Small intestine (tissue), 7 donors: ENCODE measurements around the gene KIDINS220. TPM values are rescaled to one million over a fixed set of nuclear protein-coding genes. Genes with fewer than 3 reads are reported as not detected.

ENCODE experiments used
- DNase-seq, 2 donors: peaks; one replicate each; pipeline versions ENCODE4 v3.0.0 to v3.0.0-alpha.2; 2013
- FAIRE-seq: peaks from 2 replicates; lab custom pipeline; 2012; peaks lifted over from hg19 to GRCh38; lab: Jason Lieb, UNC
- H3K27ac ChIP-seq, 3 donors: one replicate each; pipeline ENCODE4 v1.5.1; 2013; ENCODE audit warnings: low read length in 2 of 3, mild to moderate bottlenecking in 2 of 3, control low read depth in 1 of 3, inconsistent platforms in 1 of 3, low read depth in 1 of 3, moderate library complexity in 1 of 3
- H3K27me3 ChIP-seq, 3 donors: one replicate each; pipeline ENCODE4 v1.6.1; 2013; ENCODE audit warnings: low read length in 3 of 3, inconsistent platforms in 1 of 3; ENCODE audit not compliant: control insufficient read depth in 3 of 3, insufficient read depth in 3 of 3
- H3K36me3 ChIP-seq, 3 donors: one replicate each; pipeline ENCODE4 v1.6.1; 2013; ENCODE audit warnings: low read length in 3 of 3, inconsistent platforms in 1 of 3, low read depth in 1 of 3, mild to moderate bottlenecking in 1 of 3, moderate library complexity in 1 of 3; ENCODE audit not compliant: control insufficient read depth in 3 of 3, insufficient read depth in 2 of 3
- H3K4me1 ChIP-seq, 3 donors: one replicate each; pipeline ENCODE4 v1.6.1; 2013; ENCODE audit warnings: low read length in 2 of 3, inconsistent platforms in 1 of 3, low read depth in 1 of 3, mild to moderate bottlenecking in 1 of 3, moderate library complexity in 1 of 3; ENCODE audit not compliant: control insufficient read depth in 3 of 3, insufficient read depth in 2 of 3
- H3K4me3 ChIP-seq, 3 donors: one replicate each; pipeline ENCODE4 v1.5.1; 2013; ENCODE audit warnings: low read length in 3 of 3, control low read depth in 1 of 3, inconsistent platforms in 1 of 3, low read depth in 1 of 3, mild to moderate bottlenecking in 1 of 3, moderate library complexity in 1 of 3
- H3K9me3 ChIP-seq, 2 donors: one replicate each; pipeline ENCODE4 v1.6.1; 2013; ENCODE audit warnings: low read depth in 1 of 2, low read length in 1 of 2; ENCODE audit not compliant: control insufficient read depth in 2 of 2, insufficient read depth in 1 of 2
- WGBS, 3 donors: extraction: QIAGEN DNeasy Blood & Tissue Kit; methylation state at CpG; one replicate each; pipeline ENCODE4 v1.1.7; 2013; 5-methylcytosine and 5-hydroxymethylcytosine counted together
- polyA plus RNA-seq, 4 donors: library from polyadenylated mRNA; stranded (reverse) in 3 of 4; unstranded in 1 of 4; fragments of 200-250 nt in 3 of 4; fragments of 120-200 nt in 1 of 4; gene quantifications; one replicate each; pipeline versions ENCODE4 v1.2.1 to v1.2.3, GENCODE V29; 2013
- donor health status: healthy with polysubstance abuse.
- donor health status: control.
- donor health status: control.
- donor health status: Bipolar disorder and iron deficiency.
- donor health status: healthy.

KIDINS220 gene
- polyA plus RNA-seq, 4 donors: 4.6 to 41.1 (median 11.1) TPM

DNA sequence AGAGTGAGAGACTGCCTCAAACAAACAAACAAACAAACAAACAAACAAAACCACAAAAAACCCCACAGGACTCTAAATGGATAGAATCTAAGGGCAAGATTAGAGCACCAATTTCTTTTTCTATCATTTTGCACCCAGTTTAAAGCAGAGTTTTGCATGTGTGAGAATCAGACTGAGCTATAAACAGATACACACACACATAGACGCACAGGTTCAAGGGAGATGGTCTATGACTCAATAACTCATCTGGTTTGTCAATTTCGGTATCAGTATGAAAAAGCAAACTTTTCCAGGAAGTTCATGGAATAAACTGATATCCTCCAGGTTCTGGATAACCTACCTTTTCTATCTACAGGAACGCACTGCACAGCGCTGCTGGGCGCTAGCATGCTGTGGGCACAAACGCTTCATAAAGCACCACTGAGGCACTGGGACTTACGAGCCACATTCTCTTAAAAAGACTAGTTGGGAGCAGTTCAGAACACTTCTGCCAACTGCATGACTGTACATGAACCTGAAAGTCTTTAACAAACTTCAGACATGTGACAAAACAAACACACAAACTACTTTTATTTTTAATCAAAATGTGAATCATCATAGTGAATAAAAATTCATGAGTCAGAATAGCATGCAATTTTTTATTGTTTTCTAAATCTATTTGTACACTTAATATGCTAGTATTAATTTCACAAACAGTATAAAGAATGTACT, 109.0 kb downstream of the KIDINS220 start:
- 94 to 97% (median 96%) methylated on average over 7 of the region's 7 CpGs for WGBS, 3 donors
- Histone ChIP-seq H3K4me3 (no peak overlapping the region), H3K27me3 (no peaks in the 10 kb centered on the region), H3K36me3 (peaks cover 13 to 41% (median 14%) of the 10 kb centered on the region in 3 donors), H3K9me3 (no peaks in the 10 kb centered on the region), H3K27ac (no peak overlapping the region), H3K4me1 (no peaks in the 10 kb centered on the region)
- DNase-seq (no peak), FAIRE-seq (no peak)

DNA sequence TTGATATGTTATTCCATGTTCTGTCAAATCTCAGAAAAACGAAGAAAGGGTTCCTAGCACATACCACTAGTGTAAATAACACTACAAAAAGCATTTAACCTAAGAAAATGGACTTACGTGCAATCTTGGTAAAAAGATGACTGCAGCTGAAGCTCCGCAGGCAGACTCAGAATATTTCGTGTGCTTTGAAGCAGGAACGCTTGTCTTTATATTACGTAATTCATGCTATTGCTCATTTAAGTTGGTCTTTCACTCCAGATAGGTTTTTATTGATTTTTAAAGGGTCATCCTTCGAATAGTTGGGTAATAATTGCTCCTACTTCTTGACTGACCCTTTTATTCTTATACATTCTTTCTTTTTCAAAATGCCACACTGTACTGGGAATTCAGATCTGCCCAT, 111.6 kb downstream of the KIDINS220 start:
- no peak for FAIRE-seq
- Histone ChIP-seq H3K4me3 (no peak overlapping the region), H3K27me3 (no peaks in the 10 kb centered on the region), H3K27ac (no peak overlapping the region), H3K4me1 (no peaks in the 10 kb centered on the region), H3K36me3 (peaks cover 3 to 21% (median 6%) of the 10 kb centered on the region in 3 donors), H3K9me3 (no peaks in the 10 kb centered on the region)
- 87 to 89% (median 87%) methylated on average over 7 of the region's 7 CpGs for WGBS, 3 donors
- DNase-seq: no peak

DNA sequence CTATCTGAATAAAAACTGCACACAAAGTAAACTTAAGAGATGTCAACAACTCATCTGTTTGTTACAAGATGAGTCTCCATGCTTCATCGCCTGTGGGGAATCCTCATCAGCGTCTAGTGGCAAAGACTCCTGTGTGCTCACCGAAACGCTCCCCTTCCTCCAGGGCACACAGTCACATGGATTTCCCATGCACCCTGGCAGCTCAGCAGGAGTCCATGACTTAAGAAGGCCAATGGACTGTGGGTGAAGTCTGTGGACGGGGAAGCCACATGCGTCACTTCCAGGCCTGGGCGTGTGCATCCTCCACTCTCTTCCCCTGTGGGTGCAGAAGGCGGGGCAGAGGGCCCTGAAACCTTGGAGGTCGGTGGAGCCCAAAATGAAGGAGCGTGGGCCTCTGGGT, 114.4 kb downstream of the KIDINS220 start:
- Histone ChIP-seq H3K9me3 (no peaks in the 10 kb centered on the region), H3K36me3 (peaks cover 0 to 6% (median 0%) of the 10 kb centered on the region in 3 donors), H3K27ac (no peak overlapping the region), H3K4me3 (no peak overlapping the region), H3K27me3 (no peaks in the 10 kb centered on the region), H3K4me1 (no peaks in the 10 kb centered on the region)
- no peak for DNase-seq
- FAIRE-seq: no peak
- 91 to 94% (median 93%) methylated on average over 10 of the region's 10 CpGs for WGBS, 3 donors

DNA sequence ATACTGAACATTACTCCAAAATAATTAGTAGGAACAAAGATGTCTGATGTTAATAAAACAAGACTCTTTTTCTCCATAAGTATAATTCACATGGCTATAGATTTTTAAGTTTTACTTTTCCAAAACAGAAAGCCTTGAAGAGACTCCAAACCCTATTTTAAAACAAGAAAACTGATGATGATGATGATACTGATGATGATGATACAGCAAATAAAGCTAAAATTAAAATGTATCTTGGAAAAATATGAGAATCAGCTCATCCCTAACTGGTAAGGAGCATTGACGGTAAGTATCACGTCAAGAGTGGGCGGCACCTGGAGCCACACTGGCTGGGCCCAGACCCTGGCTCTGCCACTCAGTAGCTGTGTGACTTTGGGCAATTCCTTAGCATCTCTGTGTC, 116.0 kb downstream of the KIDINS220 start:
- DNase-seq (no peak), FAIRE-seq (no peak)
- H3K4me1 ChIP-seq: no peaks in the 10 kb centered on the region
- H3K9me3 ChIP-seq: no peaks in the 10 kb centered on the region
- H3K4me3 ChIP-seq: no peak overlapping the region
- H3K27me3 ChIP-seq: no peaks in the 10 kb centered on the region
- WGBS, 3 donors: 93 to 94% (median 94%) methylated on average over 3 of the region's 3 CpGs
- H3K27ac ChIP-seq: no peak overlapping the region
- no peaks in the 10 kb centered on the region for H3K36me3 ChIP-seq

DNA sequence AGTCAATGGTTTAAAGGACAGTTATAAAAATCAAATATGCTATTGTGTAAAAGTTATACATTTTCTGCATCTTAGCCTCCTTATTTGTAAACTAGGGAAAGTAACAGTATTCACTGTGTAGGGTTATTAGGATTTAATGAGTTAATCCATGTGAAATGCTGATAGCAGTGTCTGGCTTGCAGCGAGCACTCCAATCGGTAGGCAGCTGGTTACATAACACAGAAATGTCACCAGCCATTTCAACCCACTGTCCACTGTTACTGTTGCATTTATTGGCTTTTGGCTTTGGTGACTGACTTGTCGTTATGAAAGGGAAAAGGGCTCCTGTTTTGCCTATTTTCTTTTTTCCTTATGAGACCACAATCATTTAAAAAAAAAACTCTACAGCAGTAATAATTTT, 116.7 kb downstream of the KIDINS220 start:
- no peak overlapping the region for H3K27ac ChIP-seq
- FAIRE-seq (no peak), DNase-seq (no peak)
- no peaks in the 10 kb centered on the region for H3K36me3 ChIP-seq
- WGBS, 3 donors: 57 to 74% (median 61%) methylated on average over 3 of the region's 3 CpGs
- H3K9me3 ChIP-seq: peaks cover 0 to 3% of the 10 kb centered on the region in 2 donors
- H3K4me3 ChIP-seq: no peak overlapping the region
- H3K4me1 ChIP-seq: no peaks in the 10 kb centered on the region
- H3K27me3 ChIP-seq: no peaks in the 10 kb centered on the region

DNA sequence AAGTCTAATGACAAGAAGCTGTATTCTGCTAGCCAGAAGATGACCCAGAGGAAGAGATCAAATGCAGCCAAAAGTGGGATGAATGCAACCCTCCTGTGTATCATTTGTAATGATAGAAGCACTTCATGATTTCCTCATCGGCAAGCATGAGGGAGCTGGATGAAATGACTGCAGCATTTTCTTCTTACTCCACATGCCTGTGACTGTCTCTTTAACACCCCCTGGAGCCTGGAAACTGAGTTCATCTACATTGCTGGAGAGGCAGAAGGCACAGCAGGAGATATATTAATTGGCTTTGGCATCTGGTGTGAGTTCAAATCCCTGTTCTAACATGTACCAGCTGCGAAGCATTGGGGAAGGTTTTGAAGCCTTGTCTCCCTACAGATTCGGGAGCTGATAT, 117.9 kb downstream of the KIDINS220 start:
- H3K4me1 ChIP-seq: no peaks in the 10 kb centered on the region
- H3K4me3 ChIP-seq: no peak overlapping the region
- DNase-seq (no peak), FAIRE-seq (no peak)
- 84 to 85% (median 84%) methylated on average over 3 of the region's 3 CpGs for WGBS, 3 donors
- H3K27ac ChIP-seq: no peak overlapping the region
- peaks cover 0 to 6% of the 10 kb centered on the region in 2 donors for H3K9me3 ChIP-seq
- H3K27me3 ChIP-seq: no peaks in the 10 kb centered on the region
- no peaks in the 10 kb centered on the region for H3K36me3 ChIP-seq

DNA sequence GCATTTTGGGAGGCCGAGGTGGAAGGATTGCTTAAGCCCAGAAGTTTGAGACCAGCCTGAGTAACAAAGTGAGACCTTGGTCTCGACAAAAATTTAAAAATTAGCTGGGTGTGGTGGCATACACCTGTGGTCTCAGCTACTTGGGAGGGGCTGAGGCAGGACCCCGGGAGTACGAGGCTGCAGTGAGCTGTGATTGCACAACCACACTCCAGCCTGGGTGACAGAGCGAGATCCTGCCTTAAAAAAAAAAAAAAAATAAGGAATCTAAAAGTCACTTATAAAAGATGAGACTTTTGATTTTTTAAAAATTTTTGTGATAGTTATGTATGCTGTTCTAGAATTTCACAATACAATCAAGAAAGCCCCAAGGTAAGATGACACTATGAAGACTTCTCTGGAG, 122.4 kb downstream of the KIDINS220 start:
- H3K9me3 ChIP-seq: peaks cover 0 to 6% of the 10 kb centered on the region in 2 donors
- no peaks in the 10 kb centered on the region for H3K27me3 ChIP-seq
- no peaks in the 10 kb centered on the region for H3K36me3 ChIP-seq
- H3K27ac ChIP-seq: no peak overlapping the region
- WGBS, 3 donors: 92 to 98% (median 95%) methylated on average over 5 of the region's 5 CpGs
- no peak for DNase-seq
- FAIRE-seq: no peak
- H3K4me1 ChIP-seq: no peaks in the 10 kb centered on the region
- no peak overlapping the region for H3K4me3 ChIP-seq

DNA sequence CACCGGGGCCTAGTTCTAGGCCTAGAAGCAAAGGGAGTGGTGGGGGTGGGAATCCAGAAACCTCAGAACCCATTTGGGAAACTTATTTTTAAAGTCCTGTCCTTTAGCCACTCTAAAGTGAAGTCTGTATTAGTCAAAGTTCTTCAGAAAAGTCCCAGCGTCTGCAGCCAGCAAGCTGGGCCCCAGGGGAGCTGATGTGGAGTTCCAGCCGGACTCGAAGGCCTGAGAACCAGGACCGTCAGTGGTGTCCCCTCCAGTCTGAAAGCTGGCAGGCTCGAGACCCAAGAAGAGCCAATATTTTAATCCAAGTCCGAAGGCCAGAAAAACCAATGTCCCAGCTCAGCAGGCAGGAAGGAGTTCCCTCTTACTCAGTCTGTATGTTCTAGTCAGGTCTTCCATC, 123.1 kb downstream of the KIDINS220 start:
- WGBS, 3 donors: 86 to 93% (median 90%) methylated on average over 7 of the region's 7 CpGs

DNA sequence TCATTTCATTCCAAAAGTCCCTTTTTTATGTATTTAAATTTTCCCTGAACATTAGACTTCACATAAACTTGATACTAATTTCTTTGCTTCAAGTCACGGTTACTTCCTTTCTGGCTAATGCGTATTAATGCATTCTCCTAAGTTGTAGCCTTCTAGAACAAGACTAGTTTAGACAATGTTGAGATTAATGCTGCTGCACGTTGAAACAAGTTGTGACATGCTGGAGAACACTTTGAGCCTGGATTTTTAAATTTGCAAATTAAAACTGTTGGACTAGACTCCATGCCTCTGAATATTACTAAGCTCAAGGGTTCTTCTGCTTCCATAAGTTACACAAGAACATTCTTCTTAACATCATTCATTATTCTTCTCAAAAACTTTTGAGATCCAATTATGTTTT, 126.5 kb downstream of the KIDINS220 start:
- Histone ChIP-seq H3K4me3 (no peak overlapping the region), H3K9me3 (peaks cover 0 to 5% of the 10 kb centered on the region in 2 donors), H3K4me1 (peaks cover 0 to 3% (median 0%) of the 10 kb centered on the region in 3 donors), H3K36me3 (no peaks in the 10 kb centered on the region), H3K27ac (no peak overlapping the region), H3K27me3 (no peaks in the 10 kb centered on the region)
- no peak for DNase-seq
- 78 to 80% (median 79%) methylated on average over 3 of the region's 3 CpGs for WGBS, 3 donors
- FAIRE-seq: no peak

More for the DNA sequence above, 123.1 kb downstream of the KIDINS220 start:
- Histone ChIP-seq H3K27ac (no peak overlapping the region), H3K9me3 (peaks cover 0 to 6% of the 10 kb centered on the region in 2 donors), H3K36me3 (no peaks in the 10 kb centered on the region), H3K27me3 (no peaks in the 10 kb centered on the region), H3K4me3 (no peak overlapping the region), H3K4me1 (peaks cover 0 to 2% (median 0%) of the 10 kb centered on the region in 3 donors)
- FAIRE-seq (no peak), DNase-seq (no peak)
